Stomach (tissue), 9 donors: Measurements from ENCODE around the gene COL5A1. TPM values are rescaled to one million over a fixed set of nuclear protein-coding genes. Genes with fewer than 3 reads are reported as not detected.

Source experiments
- DNase-seq, 2 donors: peaks; one replicate each; pipeline versions ENCODE4 v3.0.0 to v3.0.0-alpha.2; 2013 to 2019
- H3K27ac ChIP-seq, 5 donors: fragments of 200-600 bp in 4 of 5; sonication (generic) in 4 of 5; one replicate each; pipeline ENCODE4 v1.5.1; 2013 to 2019; ENCODE audit warnings: mild to moderate bottlenecking in 1 of 5, moderate library complexity in 1 of 5
- H3K27me3 ChIP-seq, 3 donors: fragments of 200-600 bp; sonication (generic); one replicate each; pipeline ENCODE4 v1.5.1; 2017 to 2019; ENCODE audit warnings: mixed run types in 1 of 3
- H3K36me3 ChIP-seq, 4 donors: fragments of 200-600 bp; sonication (generic); 1 replicate in 3 of 4; 2 replicates in 1 of 4; pipeline ENCODE4 v1.5.1; 2016 to 2019
- H3K4me1 ChIP-seq, 4 donors: fragments of 200-600 bp; sonication (generic); one replicate each; pipeline ENCODE4 v1.5.1; 2016 to 2019
- H3K4me3 ChIP-seq, 4 donors: fragments of 200-600 bp; sonication (generic) in 3 of 4; one replicate each; pipeline ENCODE4 v1.5.1; 2016 to 2019; ENCODE audit warnings: mild to moderate bottlenecking in 1 of 4
- H3K9me3 ChIP-seq, 4 donors: fragments of 200-600 bp; sonication (generic); one replicate each; pipeline ENCODE4 v1.5.1; 2016 to 2019
- CTCF ChIP-seq, 7 experiments: fragments of 450-650 bp in 4 of 7; fragments of 200-600 bp in 3 of 7; sonication (generic) in 3 of 7; IDR thresholded peaks; one replicate each; pipeline ENCODE4 v1.5.1; 2016 to 2019; ENCODE audit warnings: antibody characterized with exemption in 7 of 7, control low read depth in 2 of 7, mild to moderate bottlenecking in 1 of 7
- EP300 ChIP-seq: sonication (generic); formaldehyde crosslinking; IDR thresholded peaks from one replicate; pipeline ENCODE4 v1.6.1; 2017; ENCODE audit warnings: antibody characterized with exemption
- POLR2A ChIP-seq, 4 donors: fragments of 450-650 bp; IDR thresholded peaks; one replicate each; pipeline ENCODE4 v1.6.1; 2016; ENCODE audit warnings: antibody characterized with exemption in 4 of 4, control low read depth in 2 of 4, mild to moderate bottlenecking in 1 of 4, moderate library complexity in 1 of 4
- POLR2AphosphoS5 ChIP-seq, 3 donors: sonication (generic); formaldehyde crosslinking; IDR thresholded peaks; one replicate each; pipeline ENCODE4 v1.6.1; 2016; ENCODE audit warnings: antibody characterized with exemption in 3 of 3
- WGBS, 5 donors: extraction: QIAGEN DNeasy Blood & Tissue Kit in 3 of 5; methylation state at CpG; one replicate each; pipeline versions ENCODE4 v1.1.5 to v1.1.7; 2013 to 2018; 5-methylcytosine and 5-hydroxymethylcytosine counted together
- intact Hi-C: fragments of 100-400 bp; cut with DNase I; formaldehyde crosslinking; loops from one replicate; pipeline ENCODE4 v1.15.1; 2023; ENCODE audit warnings: low total_unique reads
- polyA plus RNA-seq, 3 donors: library from polyadenylated mRNA; stranded (reverse); fragments of 200-250 nt; gene quantifications; one replicate each; pipeline ENCODE4 v1.2.3, GENCODE V29; 2013
- total RNA-seq, 5 donors: library from RNA; depleted of rRNA; stranded (reverse); fragments of >200 nt; gene quantifications; one replicate each; pipeline versions ENCODE4 v1.1.0 to v1.2.3, GENCODE V29; 2014 to 2016
- donor health status: healthy with polysubstance abuse.
- donor health status: Bipolar disorder and iron deficiency.
- donor health status: healthy.

COL5A1 gene
- total and polyA plus RNA-seq, 8 donors: 7.3 to 205 (median 26.4) TPM

DNA sequence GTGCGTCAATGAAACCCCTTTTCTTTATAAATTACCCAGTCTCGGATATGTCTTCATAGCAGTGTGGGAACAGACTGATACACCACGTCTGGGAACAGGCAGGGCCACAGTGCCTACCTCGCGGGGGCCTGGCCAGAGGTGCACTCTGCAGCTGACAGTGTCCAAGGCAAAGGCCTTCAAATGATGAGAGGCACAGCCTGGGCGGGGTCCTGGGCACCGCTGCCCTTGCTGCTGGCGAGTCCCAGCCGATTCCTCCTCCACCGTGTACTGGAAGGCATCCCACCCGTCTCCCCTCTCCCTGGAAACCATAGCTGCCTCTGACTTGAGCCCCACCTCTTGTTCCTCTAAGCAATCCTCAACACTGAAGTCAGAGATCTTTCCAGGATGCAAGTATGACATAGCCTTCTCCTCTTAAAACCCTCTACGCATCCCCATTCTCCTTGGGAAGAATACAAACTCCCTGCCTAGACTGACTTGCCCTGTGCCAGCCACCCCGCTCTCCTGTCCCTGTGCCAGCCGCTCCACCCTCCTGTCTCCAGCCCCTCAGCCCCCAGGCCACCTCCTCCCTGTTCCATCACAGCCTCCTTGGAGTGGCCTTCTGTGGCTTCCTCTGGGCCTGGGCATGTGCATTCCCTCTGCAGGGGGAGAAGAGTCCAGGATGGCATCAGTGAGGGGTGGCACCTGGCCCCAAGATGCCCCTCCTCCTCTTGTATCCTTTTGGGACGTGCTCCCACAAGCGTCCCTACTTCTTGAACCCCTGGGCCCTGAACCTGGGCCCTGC lies 8.1 kb upstream of the COL5A1 start:
- Histone ChIP-seq H3K9me3 (no peaks in the 10 kb centered on the region), H3K27ac (no peak overlapping the region), H3K4me1 (no peaks in the 10 kb centered on the region), H3K27me3 (peaks cover 0 to 8% (median 0%) of the 10 kb centered on the region in 3 donors), H3K4me3 (no peak overlapping the region), H3K36me3 (no peaks in the 10 kb centered on the region)
- TF ChIP-seq POLR2A (IDR thresholded peaks at IDR 0.05) (no peak), POLR2AphosphoS5 (IDR thresholded peaks at IDR 0.05) (no peak), EP300 (no peak), CTCF (IDR thresholded peaks at IDR 0.05) (no peak)
- no peak for DNase-seq
- WGBS, 5 donors: 78 to 90% (median 82%) methylated on average over 16 of the region's 16 CpGs
- intact Hi-C loops: no loop called here

DNA sequence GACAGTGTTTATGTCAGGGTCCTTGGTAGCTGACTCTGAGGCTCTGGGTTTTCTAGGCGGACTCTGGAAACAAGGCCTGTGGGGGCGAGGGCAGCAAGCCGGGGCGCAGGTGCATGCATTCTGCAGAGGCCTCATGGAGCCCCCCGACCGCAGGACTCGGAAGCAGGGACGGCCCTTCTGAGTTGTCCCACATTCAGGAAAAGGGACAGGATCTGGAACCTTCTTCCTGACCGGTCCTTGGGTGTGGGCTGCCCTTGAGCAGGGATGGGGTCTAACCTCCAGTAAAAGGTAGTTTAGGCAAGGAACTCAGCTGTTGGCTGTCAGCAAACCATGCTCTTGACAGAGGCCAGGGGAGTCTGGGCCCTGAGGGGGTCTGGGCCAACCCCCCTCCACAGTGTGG lies 7.4 kb upstream of the COL5A1 start:
- Histone ChIP-seq H3K36me3 (no peaks in the 10 kb centered on the region), H3K27me3 (peaks cover 0 to 8% (median 0%) of the 10 kb centered on the region in 3 donors), H3K9me3 (no peaks in the 10 kb centered on the region), H3K27ac (no peak overlapping the region), H3K4me1 (no peaks in the 10 kb centered on the region), H3K4me3 (no peak overlapping the region)
- intact Hi-C loops: no loop called here
- 82 to 90% (median 83%) methylated on average over 4 to 9 of the region's 9 CpGs for WGBS, 5 donors
- DNase-seq: no peak
- no peak for TF ChIP-seq EP300
- no peak for TF ChIP-seq POLR2AphosphoS5 (IDR thresholded peaks at IDR 0.05)

- 89 to 92% (median 91%) methylated on average over 13 to 15 of the region's 15 CpGs for WGBS, 5 donors
- H3K4me1 ChIP-seq: no peaks in the 10 kb centered on the region
- no peaks in the 10 kb centered on the region for H3K9me3 ChIP-seq
- H3K4me3 ChIP-seq: no peak overlapping the region
- no peak overlapping the region for H3K27ac ChIP-seq
- no peak for TF ChIP-seq POLR2A (IDR thresholded peaks at IDR 0.05)
- no peak for TF ChIP-seq POLR2AphosphoS5 (IDR thresholded peaks at IDR 0.05)
- TF ChIP-seq CTCF (IDR thresholded peaks at IDR 0.05): no peak
- TF ChIP-seq EP300: no peak
- H3K27me3 ChIP-seq: peaks cover 0 to 8% (median 0%) of the 10 kb centered on the region in 3 donors
- intact Hi-C loops: no loop called here
- no peak for DNase-seq
- H3K36me3 ChIP-seq: no peaks in the 10 kb centered on the region
These were observed 6.9 kb upstream of the COL5A1 start for GRCh38 chr9:134634667-134635230.

GRCh38 chr9:134635351-134636148 lies 6.1 kb upstream of the COL5A1 start:
- Histone ChIP-seq H3K27ac (no peak overlapping the region), H3K9me3 (no peaks in the 10 kb centered on the region), H3K4me3 (no peak overlapping the region), H3K4me1 (peaks cover under 1 to 2% (median 1%) of the 10 kb centered on the region in 4 donors), H3K27me3 (peaks cover 0 to 10% (median under 1%) of the 10 kb centered on the region in 3 donors), H3K36me3 (no peaks in the 10 kb centered on the region)
- TF ChIP-seq POLR2AphosphoS5 (IDR thresholded peaks at IDR 0.05): no peak
- no peak for TF ChIP-seq EP300
- no peak for TF ChIP-seq CTCF (IDR thresholded peaks at IDR 0.05)
- no peak for TF ChIP-seq POLR2A (IDR thresholded peaks at IDR 0.05)
- DNase-seq: no peak
- intact Hi-C loops: no loop called here
- WGBS, 5 donors: 84 to 91% (median 89%) methylated on average over 17 of the region's 17 CpGs
